ENCODE measurements around the gene MYLIP.

- no peak for TF ChIP-seq CTCF (IDR thresholded peaks at IDR 0.05)
- no peak for TF ChIP-seq POLR2A (IDR thresholded peaks at IDR 0.05; ENCODE audit: low read depth)
- TF ChIP-seq EP300 (IDR thresholded peaks at IDR 0.05): no peak
- TF ChIP-seq POLR2AphosphoS5 (IDR thresholded peaks at IDR 0.05): no peak
These were observed 49.0 kb downstream of the MYLIP start for GRCh38 chr6:16177881-16178280.
